GM18951 (cell line): ENCODE results near the gene MBD4.

Experiments used
- POLR2A ChIP-seq: IDR thresholded peaks from 4 replicates; pipeline ENCODE4 v1.6.1; 2011; ENCODE audit warnings: mild to moderate bottlenecking; ENCODE audit not compliant: insufficient read length, insufficient read depth; ENCODE audit errors: extremely low read depth
- in situ Hi-C: fragments of 300-500 bp; cut with MboI; formaldehyde crosslinking; loops from one replicate; pipeline ENCODE4 v1.12.0; 2022; ENCODE audit warnings: low sequenced_read_pairs, mixed read lengths, inconsistent platforms; ENCODE audit not compliant: unreplicated experiment

MBD4 gene

DNA sequence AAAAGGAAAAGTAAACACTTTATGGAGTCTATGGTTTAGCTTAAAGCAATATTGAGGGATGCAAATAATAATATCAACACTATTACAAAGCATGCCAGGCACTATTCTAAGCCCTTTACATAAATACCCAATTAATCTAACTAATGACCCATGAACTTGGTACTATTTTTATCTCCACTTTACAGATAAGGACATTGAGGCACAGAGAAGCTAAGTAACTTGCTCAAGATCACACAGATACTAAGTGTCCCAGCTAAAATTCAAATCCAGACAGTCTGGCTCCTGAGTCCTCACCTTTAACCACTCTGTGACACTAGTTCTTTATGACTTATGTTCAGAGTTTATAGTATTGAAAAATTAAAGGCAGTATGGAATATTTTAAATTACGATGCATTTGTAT is 5.6 kb downstream of the MBD4 start:
- no peak for TF ChIP-seq POLR2A
- in situ Hi-C loops, result no loop called here

DNA sequence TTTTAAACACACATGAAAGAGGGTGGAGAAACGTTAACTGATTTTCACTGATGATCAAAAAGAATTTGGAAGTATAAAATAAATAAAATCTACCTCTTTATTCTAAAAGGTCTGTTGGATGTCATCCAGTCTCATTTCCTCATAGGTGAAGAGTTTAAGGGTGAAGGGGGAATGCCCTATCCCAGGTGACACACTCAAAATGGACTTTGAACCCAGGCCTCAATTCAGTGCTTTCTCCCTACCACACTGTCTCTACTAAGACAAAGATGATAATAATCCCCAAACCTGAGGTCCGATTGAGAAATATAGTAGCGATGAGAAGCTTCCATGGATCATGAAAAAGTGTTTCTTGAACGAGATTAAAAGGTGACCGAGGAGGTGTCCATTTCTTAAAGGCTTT is 6.2 kb downstream of the MBD4 start:
- in situ Hi-C loops, result no loop called here
- no peak for TF ChIP-seq POLR2A

DNA sequence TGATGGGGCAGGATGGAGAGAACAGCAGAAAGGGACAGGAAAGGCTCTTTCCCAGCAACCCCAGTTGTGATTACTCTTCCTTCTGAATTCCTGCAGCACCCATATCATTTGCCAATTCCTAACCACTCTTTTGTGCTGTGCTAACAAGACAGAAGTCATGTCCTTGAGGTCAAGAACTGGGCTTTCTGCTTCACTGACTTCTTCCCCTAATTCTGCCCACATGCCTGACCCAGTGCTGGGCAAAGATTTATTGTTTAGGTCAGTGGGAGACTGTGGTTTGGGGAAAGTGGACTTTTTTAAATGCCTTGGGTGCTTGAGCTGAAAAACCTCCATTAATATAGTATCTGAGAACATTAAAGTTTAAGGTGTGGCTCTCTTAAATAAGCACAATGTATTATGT is 7.1 kb downstream of the MBD4 start:
- TF ChIP-seq POLR2A, result no peak
- in situ Hi-C loops, result no loop called here

DNA sequence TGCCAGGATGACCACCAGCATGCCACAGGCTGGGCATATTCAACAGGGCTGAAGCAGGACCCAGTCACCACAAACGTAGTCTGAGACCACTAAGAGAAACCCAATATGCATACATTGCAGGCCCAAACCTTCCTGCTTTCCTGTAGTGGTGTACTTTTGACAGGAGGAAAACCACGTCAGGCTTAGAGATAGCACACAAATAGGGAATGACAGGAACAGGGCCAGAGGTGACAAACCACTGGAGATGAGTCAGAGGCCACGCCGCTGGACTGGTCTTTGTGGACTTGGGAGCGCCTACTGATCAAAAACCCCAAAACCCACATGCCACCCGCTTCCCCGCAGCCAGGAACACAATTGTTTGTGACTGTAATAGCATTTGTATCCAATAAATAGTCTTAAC is 7.7 kb downstream of the MBD4 start:
- no peak for TF ChIP-seq POLR2A
- in situ Hi-C loops, result no loop called here

DNA sequence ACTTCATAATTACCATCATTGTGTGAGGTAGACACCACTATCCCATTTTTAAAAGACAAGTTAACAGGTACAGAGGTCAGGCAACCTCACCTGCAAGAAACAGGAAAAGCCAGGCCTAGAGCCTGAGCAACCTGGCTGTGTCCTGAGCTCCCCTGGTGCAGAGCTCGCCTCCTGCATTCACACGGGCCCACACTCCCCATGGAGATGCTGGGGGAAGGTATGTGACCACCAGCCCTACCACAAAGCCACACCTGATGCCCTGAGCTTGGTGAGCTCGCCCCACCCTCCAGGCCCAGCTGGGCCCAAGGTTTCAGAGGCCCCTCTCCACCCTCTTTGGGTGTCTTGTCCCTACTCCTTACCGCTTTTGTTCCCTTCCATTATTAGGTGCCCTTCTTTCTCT is 10.1 kb downstream of the MBD4 start:
- in situ Hi-C loops, result no loop called here
- TF ChIP-seq POLR2A, result no peak

DNA sequence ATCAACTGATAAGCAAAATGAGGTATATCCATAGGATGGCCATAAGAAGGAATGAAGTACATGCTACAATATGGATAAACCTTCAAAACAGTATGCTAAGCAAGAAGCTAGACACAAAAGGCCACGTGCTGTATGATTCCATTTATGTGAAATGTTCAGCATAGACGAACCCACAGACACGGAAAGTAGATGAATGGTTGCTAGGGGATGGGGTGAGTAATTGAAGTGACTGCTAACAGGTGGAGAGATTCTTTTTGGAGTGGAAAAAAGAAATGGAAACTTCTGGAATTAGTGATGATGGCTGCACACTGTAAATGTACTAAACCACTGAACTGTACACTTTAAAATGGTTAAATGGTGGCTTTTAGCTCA is 10.7 kb downstream of the MBD4 start:
- in situ Hi-C loops, result no loop called here
- TF ChIP-seq POLR2A, result no peak

DNA sequence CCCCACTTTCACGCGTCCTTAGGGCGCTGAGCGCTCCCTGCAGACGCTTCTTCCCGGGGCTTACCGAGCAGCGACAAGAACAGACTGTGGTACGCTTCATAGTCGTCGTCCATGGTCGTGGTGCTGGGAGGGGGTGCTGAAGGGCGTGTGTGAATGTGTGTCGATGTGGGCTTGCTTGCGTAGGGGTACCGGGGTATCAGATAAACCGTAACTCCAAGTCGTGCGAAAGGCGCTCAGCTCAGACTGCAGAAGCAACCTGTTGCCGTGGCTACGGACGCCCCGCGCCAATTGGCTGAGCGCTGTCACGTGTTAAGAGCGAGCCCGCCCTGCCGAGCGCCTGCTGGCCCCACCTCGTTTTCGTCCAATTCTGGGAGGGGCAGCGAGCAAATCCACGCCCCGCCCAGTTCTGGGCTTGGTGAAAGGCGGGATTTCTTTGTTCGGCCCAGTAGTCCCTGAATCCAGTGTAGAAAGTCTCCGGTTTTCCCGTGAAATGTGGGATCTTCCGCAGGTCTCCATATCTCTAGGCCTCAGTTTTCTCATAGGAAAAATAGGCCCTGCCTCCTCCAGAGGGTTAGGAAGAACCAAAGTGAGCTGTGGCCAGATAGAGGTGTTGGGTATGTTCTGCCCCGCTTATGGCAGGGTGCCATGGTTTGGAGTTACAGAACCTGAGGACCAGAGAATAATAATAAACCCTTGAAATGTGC is 11.2 kb downstream of the MBD4 start, which contains the start of gene EFCAB12:
EFCAB12 (minus strand) TSS at position 261 of the 704 bp plus-strand sequence; CDS start at position 113, 148 bp downstream.
- in situ Hi-C loops, result no loop called here
- TF ChIP-seq POLR2A, result no peak

DNA sequence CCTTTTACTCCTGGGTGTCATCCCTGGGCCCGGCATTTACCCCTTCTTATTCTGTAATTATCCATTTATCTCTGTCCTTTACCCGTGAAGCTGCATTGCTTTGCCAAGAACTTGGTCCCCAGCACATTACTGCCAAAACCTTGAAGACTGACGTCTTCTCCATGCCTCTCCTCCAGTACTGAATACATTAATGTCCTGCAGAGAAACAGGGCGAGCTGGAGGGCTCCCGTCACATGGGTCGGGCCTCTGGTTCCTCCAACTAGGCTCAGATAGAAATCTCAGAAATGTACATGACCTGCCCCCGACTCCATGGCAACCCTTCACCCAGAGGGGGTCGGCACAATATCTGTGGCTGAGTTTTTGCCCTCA is 11.8 kb downstream of the MBD4 start:
- TF ChIP-seq POLR2A, result no peak
- in situ Hi-C loops, result no loop called here

DNA sequence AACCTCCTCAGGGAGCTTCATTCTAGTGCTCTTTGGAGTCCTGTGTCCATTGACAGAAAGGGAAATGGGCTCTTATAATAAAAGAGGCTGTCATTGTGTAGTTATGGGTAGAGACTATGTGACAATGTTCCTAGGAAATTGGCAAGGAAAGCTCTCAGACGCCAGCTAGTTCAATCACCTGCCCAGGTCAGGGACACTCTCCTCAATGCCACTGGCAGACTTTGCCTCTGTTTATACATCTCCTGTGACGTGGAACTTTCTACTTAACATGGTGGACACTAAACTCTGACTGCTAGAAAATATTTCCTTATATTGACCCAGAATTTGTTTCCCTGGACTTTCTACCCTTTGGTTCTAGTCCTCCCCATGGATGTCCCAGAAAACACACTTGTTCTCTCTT is 14.1 kb downstream of the MBD4 start:
- in situ Hi-C loops, result no loop called here
- TF ChIP-seq POLR2A, result no peak

DNA sequence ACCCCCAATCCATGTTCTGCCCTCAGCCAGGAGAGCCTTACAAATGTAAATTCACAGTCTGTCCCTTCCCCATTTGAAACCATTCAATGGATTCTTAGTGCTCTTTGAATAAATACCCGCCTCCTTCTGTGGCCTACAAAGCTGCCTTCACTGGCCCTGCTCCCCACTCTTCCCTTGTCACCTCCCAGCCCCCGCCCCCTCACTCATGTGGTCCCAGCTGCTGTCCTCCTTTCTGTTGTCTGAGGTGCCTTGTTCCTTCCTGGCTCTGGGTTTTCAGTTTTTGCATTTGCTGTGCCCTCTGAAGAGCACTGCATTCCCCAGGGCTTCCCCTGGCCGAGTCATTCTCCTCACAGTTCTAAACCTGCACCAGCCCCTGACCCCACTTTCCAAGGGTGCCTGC is 14.5 kb downstream of the MBD4 start:
- in situ Hi-C loops, result no loop called here
- TF ChIP-seq POLR2A, result no peak

DNA sequence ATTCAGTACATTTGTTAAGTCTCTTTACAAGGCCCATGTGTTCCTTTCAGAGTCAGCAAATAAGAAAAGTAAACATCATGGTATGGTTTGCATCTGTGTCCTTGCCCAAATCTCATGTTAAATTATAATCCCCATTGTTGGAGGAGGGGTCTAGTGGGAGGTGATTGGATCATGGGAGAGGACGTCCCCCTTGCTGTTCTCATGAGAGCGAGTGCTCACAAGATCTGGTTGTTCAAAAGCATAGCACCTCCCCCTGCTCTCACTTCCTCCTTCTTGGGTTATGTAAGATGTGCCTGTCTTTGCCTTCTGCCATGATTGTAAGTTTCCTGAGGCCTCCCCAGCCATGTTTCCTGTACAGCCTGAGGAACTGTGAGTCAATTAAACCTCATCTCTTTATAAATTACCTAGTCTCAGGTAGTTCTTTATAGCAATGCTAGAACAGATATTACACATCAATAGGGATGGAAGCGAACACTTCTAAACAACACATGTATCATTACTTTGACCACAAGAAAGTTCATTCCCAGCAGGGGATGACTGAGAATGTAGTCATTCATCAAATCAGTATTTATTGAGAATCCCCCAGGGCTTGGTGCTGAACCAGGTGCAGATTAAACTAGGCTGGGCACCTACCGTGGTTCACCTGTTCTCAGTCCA is 15.4 kb downstream of the MBD4 start:
- in situ Hi-C loops, result no loop called here

DNA sequence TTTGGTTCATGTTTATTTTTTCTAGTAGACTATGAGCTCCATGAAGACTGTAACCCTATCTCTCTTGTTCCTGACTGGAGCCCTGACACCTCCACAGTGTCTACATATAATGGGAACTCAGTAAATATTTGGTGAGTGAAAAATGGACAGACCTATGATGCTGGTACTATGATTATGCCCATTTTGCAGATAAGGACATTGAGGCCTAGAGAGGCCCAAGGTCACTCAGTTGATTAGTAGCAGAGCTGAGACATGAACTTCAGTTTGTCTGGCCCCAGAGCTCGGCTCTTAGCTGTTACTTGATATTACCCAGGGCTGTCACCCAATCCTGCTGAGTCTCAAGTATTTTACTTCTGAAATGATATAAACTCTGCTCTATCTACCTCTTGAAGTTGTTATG is 16.9 kb downstream of the MBD4 start:
- in situ Hi-C loops, result no loop called here

More for the DNA sequence above, 15.4 kb downstream of the MBD4 start:
- no peak for TF ChIP-seq POLR2A

DNA sequence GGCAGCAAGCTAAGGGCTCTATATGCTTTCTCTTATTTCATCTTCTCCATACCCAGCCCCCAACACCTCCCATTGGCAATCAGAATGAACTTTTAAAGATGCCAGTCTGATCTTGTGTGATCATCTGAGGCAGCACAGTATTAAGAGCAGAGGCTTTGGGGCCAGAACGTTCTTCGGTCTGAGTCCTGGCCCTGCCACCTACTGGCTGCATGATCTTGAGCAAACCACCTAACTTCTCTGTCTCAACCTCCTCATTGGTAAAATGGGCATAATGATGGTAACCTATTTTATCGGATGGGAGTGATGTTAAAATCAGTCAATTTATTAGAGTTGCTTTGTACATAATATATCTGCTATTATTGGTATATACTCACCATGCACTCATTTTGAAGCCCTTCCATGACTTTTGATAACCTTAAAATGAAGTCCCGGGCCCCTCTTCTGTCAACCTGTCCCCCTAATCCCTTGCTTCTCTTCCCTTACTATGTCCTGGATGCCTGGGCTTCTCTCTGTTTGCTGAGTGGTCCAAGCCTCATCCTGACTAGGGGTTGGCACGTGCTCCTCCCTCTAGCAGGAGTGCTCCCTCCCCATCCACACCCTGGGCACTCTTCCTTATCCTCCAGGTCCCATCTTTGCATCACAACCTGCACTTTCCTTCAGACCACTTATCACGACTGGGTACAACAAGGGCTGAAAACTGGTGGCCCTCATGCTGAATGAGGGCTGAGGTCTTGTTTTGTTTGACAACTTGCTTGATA is 17.6 kb downstream of the MBD4 start:
- TF ChIP-seq POLR2A, result no peak
- in situ Hi-C loops, result no loop called here

More for the DNA sequence above, 16.9 kb downstream of the MBD4 start:
- no peak for TF ChIP-seq POLR2A
